HL-60 (cell line): Measurements from ENCODE around the gene PSG1.
"Not testable (repeated sequence)": the region's sequence is repeated elsewhere in the genome, so short reads cannot be mapped to it uniquely, and the experiment has no call there.

Experiments
- GABPA ChIP-seq: IDR thresholded peaks from 2 replicates; pipeline ENCODE4 v1.6.1; 2012; ENCODE audit warnings: low read depth
- POLR2AphosphoS5 ChIP-seq: IDR thresholded peaks from 2 replicates; pipeline ENCODE4 v1.6.1; 2012; ENCODE audit warnings: low read depth
- SPI1 ChIP-seq: IDR thresholded peaks from 2 replicates; pipeline ENCODE4 v1.6.1; 2012; ENCODE audit warnings: low read depth, mild to moderate bottlenecking, borderline replicate concordance
- TF ChIP-seq, protein P1 (sequence below): IDR thresholded peaks from one replicate; pipeline ENCODE4 v1.5.1; 2011; ENCODE audit warnings: low read length, control low read depth, inconsistent platforms; ENCODE audit not compliant: insufficient read depth

- TF ChIP-seq, protein P1, sequence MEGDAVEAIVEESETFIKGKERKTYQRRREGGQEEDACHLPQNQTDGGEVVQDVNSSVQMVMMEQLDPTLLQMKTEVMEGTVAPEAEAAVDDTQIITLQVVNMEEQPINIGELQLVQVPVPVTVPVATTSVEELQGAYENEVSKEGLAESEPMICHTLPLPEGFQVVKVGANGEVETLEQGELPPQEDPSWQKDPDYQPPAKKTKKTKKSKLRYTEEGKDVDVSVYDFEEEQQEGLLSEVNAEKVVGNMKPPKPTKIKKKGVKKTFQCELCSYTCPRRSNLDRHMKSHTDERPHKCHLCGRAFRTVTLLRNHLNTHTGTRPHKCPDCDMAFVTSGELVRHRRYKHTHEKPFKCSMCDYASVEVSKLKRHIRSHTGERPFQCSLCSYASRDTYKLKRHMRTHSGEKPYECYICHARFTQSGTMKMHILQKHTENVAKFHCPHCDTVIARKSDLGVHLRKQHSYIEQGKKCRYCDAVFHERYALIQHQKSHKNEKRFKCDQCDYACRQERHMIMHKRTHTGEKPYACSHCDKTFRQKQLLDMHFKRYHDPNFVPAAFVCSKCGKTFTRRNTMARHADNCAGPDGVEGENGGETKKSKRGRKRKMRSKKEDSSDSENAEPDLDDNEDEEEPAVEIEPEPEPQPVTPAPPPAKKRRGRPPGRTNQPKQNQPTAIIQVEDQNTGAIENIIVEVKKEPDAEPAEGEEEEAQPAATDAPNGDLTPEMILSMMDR, result not testable (repeated sequence)
- TF ChIP-seq GABPA, SPI1, POLR2AphosphoS5: not testable (repeated sequence)
Measured at GRCh38 chr19:42906162-42906561, 26.6 kb upstream of the PSG1 start.
